CD4-positive, alpha-beta T cell (primary cell): Measurements from ENCODE around the gene PI4K2B. TPM values are rescaled to one million over a fixed set of nuclear protein-coding genes. Genes with fewer than 3 reads are reported as not detected.

Experiments
- ATAC-seq: fragments of 200-7000 bp; cut with Tn5 transposase; one replicate; pipeline ENCODE4 v1.10.0; 2022; ENCODE audit warnings: mild to moderate bottlenecking; ENCODE audit not compliant: poor library complexity
- CTCF ChIA-PET: fragments of 350-600 bp; sonication (Branson Sonifier 250); formaldehyde crosslinking; loops from one replicate; lab custom pipeline; 2021; ENCODE audit warnings: antibody characterized with exemption, inconsistent platforms; lab: Charles Lee
- POLR2A ChIA-PET: fragments of 350-600 bp; sonication (Branson Sonifier 250); formaldehyde crosslinking; loops from one replicate; lab custom pipeline; 2021; ENCODE audit warnings: antibody characterized with exemption, inconsistent platforms; lab: Charles Lee
- DNase-seq, 14 experiments: peaks; one replicate each; pipeline ENCODE4 v3.0.0-alpha.2; 2013 to 2020; ENCODE audit warnings: mixed read lengths in 2 of 14
- H3K27ac ChIP-seq, 2 donors: one replicate each; pipeline versions ENCODE4 v1.5.1 to v1.7.0; 2013; ENCODE audit warnings: low read length in 2 of 2, low read depth in 1 of 2, mild to moderate bottlenecking in 1 of 2
- H3K27me3 ChIP-seq, 2 experiments: 1 replicate in 1 of 2; 2 replicates in 1 of 2; pipeline versions ENCODE4 v1.6.1 to v1.7.0; 2013; ENCODE audit warnings: low read length in 2 of 2, control low read depth in 1 of 2, mild to moderate bottlenecking in 1 of 2, moderate library complexity in 1 of 2; ENCODE audit not compliant: insufficient read depth in 2 of 2, control insufficient read depth in 1 of 2
- H3K36me3 ChIP-seq: one replicate; pipeline ENCODE4 v1.6.1; 2013; ENCODE audit warnings: low read length, control low read depth; ENCODE audit not compliant: insufficient read depth
- H3K4me1 ChIP-seq: one replicate; pipeline ENCODE4 v1.6.1; 2013; ENCODE audit warnings: low read length, control low read depth; ENCODE audit not compliant: insufficient read depth
- H3K4me3 ChIP-seq: one replicate; pipeline ENCODE4 v1.5.1; 2013; ENCODE audit warnings: mild to moderate bottlenecking, low read length, moderate library complexity
- H3K9me3 ChIP-seq, 2 experiments: 1 replicate in 1 of 2; 2 replicates in 1 of 2; pipeline versions ENCODE4 v1.6.1 to v1.7.0; 2013; ENCODE audit warnings: low read length in 2 of 2, mild to moderate bottlenecking in 2 of 2, control low read depth in 1 of 2, moderate library complexity in 1 of 2; ENCODE audit not compliant: control insufficient read depth in 1 of 2, insufficient read depth in 1 of 2
- H3K27ac Mint-ChIP-seq: one replicate; pipeline ENCODE4 v1.8.0; 2020; ENCODE audit warnings: mixed read lengths
- H3K27me3 Mint-ChIP-seq: one replicate; pipeline ENCODE4 v1.8.0; 2021; ENCODE audit warnings: mixed read lengths
- H3K36me3 Mint-ChIP-seq: one replicate; pipeline ENCODE4 v1.8.0; 2021; ENCODE audit warnings: low read depth, mixed read lengths
- H3K4me1 Mint-ChIP-seq: one replicate; pipeline ENCODE4 v1.8.0; 2021; ENCODE audit warnings: low read depth, mixed read lengths
- H3K4me3 Mint-ChIP-seq: one replicate; pipeline ENCODE4 v1.8.0; 2020; ENCODE audit warnings: mild to moderate bottlenecking, mixed read lengths
- H3K9me3 Mint-ChIP-seq: one replicate; pipeline ENCODE4 v1.8.0; 2020; ENCODE audit warnings: mixed read lengths
- intact Hi-C, 2 experiments: fragments of 100-400 bp; cut with DNase I in 1 of 2; cut with micrococcal nuclease in 1 of 2; formaldehyde crosslinking; loops; one replicate each; pipeline versions ENCODE4 v1.15.1 to v1.9.0; 2023 to 2025; cut with DNase I, micrococcal nuclease
- total RNA-seq, 174 experiments: library from RNA in 2 of 174; stranded (reverse) in 2 of 174; gene quantifications; one replicate each; pipeline ENCODE4 v1.2.3 and lab custom pipeline; 2021 to 2026
- TF ChIP-seq, protein P1 (sequence below): fragments of 200-600 bp; IDR thresholded peaks from one replicate; pipeline ENCODE4 v1.8.0; 2022; ENCODE audit warnings: antibody characterized with exemption, mild to moderate bottlenecking

The PI4K2B gene
- total RNA-seq, 2 experiments from 2014 or later: 7.0 to 7.2 TPM

DNA sequence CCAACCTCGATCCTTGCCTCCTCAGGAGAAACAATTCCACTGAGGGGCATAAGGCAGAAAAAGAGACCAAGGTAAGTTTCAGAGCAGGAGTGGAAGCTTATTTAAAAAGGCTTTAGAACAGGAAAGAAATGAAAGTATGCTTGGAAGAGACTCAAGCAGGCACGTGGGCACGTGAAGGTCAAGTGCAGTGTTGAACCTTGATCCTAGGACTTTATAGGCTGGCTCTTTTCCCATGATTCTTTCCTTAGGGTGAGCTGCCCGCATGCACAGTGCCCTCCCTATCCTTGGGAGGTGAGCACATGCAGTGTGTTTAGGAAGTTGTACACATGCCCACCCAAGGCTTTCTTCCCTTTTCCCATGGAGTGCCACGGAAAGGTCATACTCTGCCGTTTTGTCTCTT, 4.0 kb upstream of the PI4K2B start:
- ATAC-seq (no peak), DNase-seq (no peak)
- CTCF ChIA-PET: no interaction called here
- no peaks in the 10 kb centered on the region for H3K27me3 ChIP-seq
- H3K36me3 Mint-ChIP-seq: peaks cover 61% of the 10 kb centered on the region
- H3K4me3 Mint-ChIP-seq: no peak overlapping the region
- H3K36me3 ChIP-seq: no peaks in the 10 kb centered on the region
- H3K9me3 Mint-ChIP-seq: peaks cover 12% of the 10 kb centered on the region
- TF ChIP-seq, protein P1, sequence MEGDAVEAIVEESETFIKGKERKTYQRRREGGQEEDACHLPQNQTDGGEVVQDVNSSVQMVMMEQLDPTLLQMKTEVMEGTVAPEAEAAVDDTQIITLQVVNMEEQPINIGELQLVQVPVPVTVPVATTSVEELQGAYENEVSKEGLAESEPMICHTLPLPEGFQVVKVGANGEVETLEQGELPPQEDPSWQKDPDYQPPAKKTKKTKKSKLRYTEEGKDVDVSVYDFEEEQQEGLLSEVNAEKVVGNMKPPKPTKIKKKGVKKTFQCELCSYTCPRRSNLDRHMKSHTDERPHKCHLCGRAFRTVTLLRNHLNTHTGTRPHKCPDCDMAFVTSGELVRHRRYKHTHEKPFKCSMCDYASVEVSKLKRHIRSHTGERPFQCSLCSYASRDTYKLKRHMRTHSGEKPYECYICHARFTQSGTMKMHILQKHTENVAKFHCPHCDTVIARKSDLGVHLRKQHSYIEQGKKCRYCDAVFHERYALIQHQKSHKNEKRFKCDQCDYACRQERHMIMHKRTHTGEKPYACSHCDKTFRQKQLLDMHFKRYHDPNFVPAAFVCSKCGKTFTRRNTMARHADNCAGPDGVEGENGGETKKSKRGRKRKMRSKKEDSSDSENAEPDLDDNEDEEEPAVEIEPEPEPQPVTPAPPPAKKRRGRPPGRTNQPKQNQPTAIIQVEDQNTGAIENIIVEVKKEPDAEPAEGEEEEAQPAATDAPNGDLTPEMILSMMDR: no peak
- H3K27ac Mint-ChIP-seq: no peak overlapping the region
- intact Hi-C loops: loop anchor here in 1 of 2 experiments (5.0 to 10.0 kb wide), 3 partner anchors 648 to 1645 kb away; partner anchors contain the start of genes DHX15 and SMIM20
- H3K4me1 ChIP-seq: peaks cover 4% of the 10 kb centered on the region
- H3K27ac ChIP-seq: no peak overlapping the region
- peaks cover 11 to 38% of the 10 kb centered on the region in 2 experiments for H3K9me3 ChIP-seq
- no peak overlapping the region for H3K4me3 ChIP-seq
- no peaks in the 10 kb centered on the region for H3K27me3 Mint-ChIP-seq
- POLR2A ChIA-PET: no interaction called here
- H3K4me1 Mint-ChIP-seq: peaks cover 10% of the 10 kb centered on the region

DNA sequence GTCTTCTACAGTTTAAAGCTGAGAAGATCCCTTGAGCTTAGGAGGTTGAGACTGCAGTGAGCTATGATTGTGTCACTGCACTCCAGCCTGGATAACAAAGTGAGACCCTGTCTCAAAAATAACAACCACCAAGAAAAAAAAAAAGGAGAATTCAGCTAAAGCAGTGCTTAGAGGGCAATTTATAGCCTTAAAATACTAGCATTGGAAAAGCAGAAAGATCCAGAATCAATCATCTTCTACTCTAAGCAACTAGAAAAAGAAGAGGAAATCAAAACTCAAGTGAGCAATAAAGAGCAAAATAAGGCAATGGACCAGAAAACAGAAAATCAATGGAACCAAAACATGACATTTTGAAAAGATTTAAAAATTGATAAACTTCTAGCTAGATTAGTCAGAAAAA, 639 bp upstream of the PI4K2B start:
- DNase-seq (no peak), ATAC-seq (no peak)
- H3K9me3 ChIP-seq: peaks cover 0 to 11% of the 10 kb centered on the region in 2 experiments
- CTCF ChIA-PET: interaction anchor here (1.0 to 5.5 kb wide), 2 partner anchors 71 to 79 kb away, joined by 3 to 71 read pairs; partner anchors contain the start of gene ZCCHC4
- no peaks in the 10 kb centered on the region for H3K27me3 Mint-ChIP-seq
- peak overlapping the region; percentile 51 for H3K4me3 ChIP-seq
- H3K4me1 Mint-ChIP-seq: peaks cover 36% of the 10 kb centered on the region
- no peaks in the 10 kb centered on the region for H3K36me3 ChIP-seq
- H3K27ac ChIP-seq: peak overlapping the region; percentile 42 to 88
- H3K27ac Mint-ChIP-seq: peak overlapping the region; percentile 91
- peak overlapping the region; percentile 82 for H3K4me3 Mint-ChIP-seq
- TF ChIP-seq, protein P1: no peak
- intact Hi-C loops: loop anchor here (1.0 to 10.0 kb wide), 5 partner anchors 72 to 1642 kb away; partner anchors contain the start of genes SEPSECS (in 2 of the 2), DHX15 (in 1 of the 2) and SMIM20 (in 1 of the 2)
- H3K27me3 ChIP-seq: no peaks in the 10 kb centered on the region
- H3K36me3 Mint-ChIP-seq: peaks cover 39% of the 10 kb centered on the region
- POLR2A ChIA-PET: interaction anchor here (0.7 to 5.9 kb wide), 6 partner anchors 20 to 134 kb away, joined by 3 to 80 read pairs (median 6); partner anchors contain the start of genes SEPSECS and ZCCHC4
- peaks cover 6% of the 10 kb centered on the region for H3K9me3 Mint-ChIP-seq
- peaks cover 22% of the 10 kb centered on the region for H3K4me1 ChIP-seq

DNA sequence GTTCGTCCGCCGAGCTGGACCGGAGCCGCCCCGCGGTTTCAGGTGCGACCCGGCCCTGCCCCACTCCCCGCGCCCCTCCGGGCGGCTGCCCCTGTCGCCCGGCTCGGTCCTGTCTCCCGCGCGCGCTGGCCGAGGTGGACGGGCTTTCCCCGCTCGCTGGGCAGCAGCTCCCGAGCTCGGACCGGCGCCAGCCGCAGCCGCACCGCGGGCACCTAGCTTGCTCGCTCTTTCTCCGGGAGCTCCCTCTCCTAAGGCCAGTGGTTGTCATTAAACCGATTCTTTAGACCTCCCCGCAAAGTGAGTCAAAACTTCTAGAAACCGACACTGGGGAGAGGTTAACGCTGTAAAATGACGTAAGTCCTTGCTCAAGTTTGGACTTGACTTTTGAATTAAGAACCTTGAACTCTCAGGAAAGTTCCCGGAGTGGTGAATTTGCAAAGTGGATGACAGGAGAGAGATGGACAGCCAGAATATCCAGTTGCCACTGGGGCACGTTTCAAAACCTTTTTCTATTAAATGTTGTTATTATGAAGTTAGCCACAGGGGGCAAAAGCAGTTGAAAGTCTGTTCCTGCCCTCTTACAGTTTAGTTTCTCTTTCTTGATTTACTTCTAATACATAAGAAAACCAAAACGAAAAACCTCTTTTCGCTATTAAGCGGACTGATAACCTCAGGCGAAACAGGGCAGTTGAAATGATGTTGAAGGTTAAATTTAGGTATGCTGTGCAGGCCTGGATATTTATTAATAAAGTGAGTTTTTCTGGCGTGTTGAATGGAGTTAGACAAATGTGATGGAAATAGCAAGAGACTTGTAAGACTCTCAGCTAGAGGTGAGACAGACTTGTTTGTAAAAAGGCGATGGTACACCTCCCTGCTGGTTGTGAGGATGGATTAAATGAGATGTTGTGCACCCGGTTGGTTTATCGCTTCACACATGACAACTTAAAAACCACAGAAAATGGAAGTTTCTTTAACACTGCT, 847 bp downstream of the PI4K2B start:
- H3K4me1 Mint-ChIP-seq: peaks cover 41% of the 10 kb centered on the region
- H3K4me3 Mint-ChIP-seq: peak overlapping the region; percentile 87
- TF ChIP-seq, protein P1: peak; percentile 70
- intact Hi-C loops: loop anchor here (1.0 to 10.0 kb wide), 8 partner anchors 18 to 1640 kb away; partner anchors contain the start of genes ANAPC4 (in 1 of the 2), DHX15 (in 1 of the 2), SMIM20 (in 1 of the 2) and ZCCHC4 (in 1 of the 2)
- peak; percentile 51 for ATAC-seq
- Histone ChIP-seq H3K9me3 (peaks cover 0 to 5% of the 10 kb centered on the region in 2 experiments), H3K4me3 (peak overlapping the region; percentile 86), H3K36me3 (no peaks in the 10 kb centered on the region), H3K27ac (peak overlapping the region; percentile 71 to 88), H3K27me3 (no peaks in the 10 kb centered on the region), H3K4me1 (peaks cover 29% of the 10 kb centered on the region)
- H3K27me3 Mint-ChIP-seq: no peaks in the 10 kb centered on the region
- peak in 13 of 14 experiments; percentile 5 to 88 (median 18) for DNase-seq
- H3K27ac Mint-ChIP-seq: peak overlapping the region; percentile 91
- ChIA-PET POLR2A (interaction anchor here (0.8 to 5.9 kb wide), 7 partner anchors 19 to 1349 kb away, joined by 3 to 80 read pairs (median 9); partner anchors contain the start of genes ANAPC4, SEPSECS and ZCCHC4), CTCF (interaction anchor here (0.7 to 5.5 kb wide), 2 partner anchors 77 to 85 kb away, joined by 3 to 71 read pairs; partner anchors contain the start of gene ZCCHC4)
- peaks cover 31% of the 10 kb centered on the region for H3K36me3 Mint-ChIP-seq
- no peaks in the 10 kb centered on the region for H3K9me3 Mint-ChIP-seq
